ENCODE data around the gene EPN1. TPM values are rescaled to one million over a fixed set of nuclear protein-coding genes. Genes with fewer than 3 reads are reported as not detected.

The EPN1 gene
- total and polyA plus RNA-seq, 4 donors: 66.8 to 87.8 (median 71.6) TPM

DNA sequence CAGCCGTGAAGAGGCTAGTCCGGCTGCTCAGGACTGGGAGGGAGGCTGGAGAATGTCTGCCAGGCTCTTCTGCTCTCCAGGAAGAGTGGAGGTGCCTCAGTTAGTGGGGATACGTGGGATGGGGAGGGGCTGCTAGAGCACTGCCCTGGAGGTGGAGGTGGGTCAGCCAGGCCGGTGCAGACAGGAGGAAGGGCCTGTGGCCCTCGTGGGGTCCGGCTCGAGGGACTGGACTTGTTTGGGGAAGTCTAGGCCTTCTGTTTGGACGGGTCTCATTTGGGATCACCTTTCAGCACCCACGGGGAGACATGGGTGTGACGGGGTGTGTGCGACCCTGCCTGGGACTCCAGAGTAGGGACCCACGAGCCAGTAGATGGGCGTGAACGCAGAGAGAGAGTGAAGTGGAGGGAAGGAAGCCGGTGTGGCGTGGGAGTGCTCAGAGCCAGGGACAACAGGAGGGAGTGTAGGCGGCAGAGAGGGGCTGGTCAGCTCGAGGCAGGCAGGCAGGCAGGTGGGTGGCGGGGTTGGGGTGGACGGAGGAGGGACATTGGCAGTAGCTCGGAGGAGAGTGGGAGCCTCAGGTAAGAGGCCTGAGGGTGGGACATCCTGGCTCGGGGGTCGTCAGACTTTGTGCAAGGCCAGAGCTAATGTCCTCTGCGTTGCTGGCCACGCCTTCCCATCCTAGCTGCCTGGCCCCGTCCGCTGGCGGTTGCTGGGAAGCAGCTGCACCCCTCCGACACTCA, 11.5 kb downstream of the EPN1 start:
- Histone ChIP-seq H3K27me3 (ENCODE audit: control insufficient read depth in 1 of 2, insufficient read depth in 2 of 2, low read length in 1 of 2) (no peaks in the 10 kb centered on the region), H3K9me3 (ENCODE audit: control insufficient read depth, low read length) (no peaks in the 10 kb centered on the region), H3K27ac (ENCODE audit: low read depth in 1 of 2, low read length in 2 of 2) (no peak overlapping the region), H3K36me3 (ENCODE audit: control insufficient read depth in 1 of 2, insufficient read depth in 2 of 2, low read length in 1 of 2) (peaks cover 0 to 18% of the 10 kb centered on the region in 2 donors), H3K4me3 (ENCODE audit: low read length in 2 of 2) (no peak overlapping the region), H3K4me1 (ENCODE audit: control insufficient read depth in 1 of 2, insufficient read depth in 2 of 2, low read length in 2 of 2) (no peaks in the 10 kb centered on the region)
- DNase-seq (peak; percentile 36 to 39), ATAC-seq (ENCODE audit: low FRiP score) (no peak)
- 87 to 88% methylated on average over 29 of the region's 29 CpGs for WGBS, 2 donors
- intact Hi-C loops (cut with DNase I): no loop called here

DNA sequence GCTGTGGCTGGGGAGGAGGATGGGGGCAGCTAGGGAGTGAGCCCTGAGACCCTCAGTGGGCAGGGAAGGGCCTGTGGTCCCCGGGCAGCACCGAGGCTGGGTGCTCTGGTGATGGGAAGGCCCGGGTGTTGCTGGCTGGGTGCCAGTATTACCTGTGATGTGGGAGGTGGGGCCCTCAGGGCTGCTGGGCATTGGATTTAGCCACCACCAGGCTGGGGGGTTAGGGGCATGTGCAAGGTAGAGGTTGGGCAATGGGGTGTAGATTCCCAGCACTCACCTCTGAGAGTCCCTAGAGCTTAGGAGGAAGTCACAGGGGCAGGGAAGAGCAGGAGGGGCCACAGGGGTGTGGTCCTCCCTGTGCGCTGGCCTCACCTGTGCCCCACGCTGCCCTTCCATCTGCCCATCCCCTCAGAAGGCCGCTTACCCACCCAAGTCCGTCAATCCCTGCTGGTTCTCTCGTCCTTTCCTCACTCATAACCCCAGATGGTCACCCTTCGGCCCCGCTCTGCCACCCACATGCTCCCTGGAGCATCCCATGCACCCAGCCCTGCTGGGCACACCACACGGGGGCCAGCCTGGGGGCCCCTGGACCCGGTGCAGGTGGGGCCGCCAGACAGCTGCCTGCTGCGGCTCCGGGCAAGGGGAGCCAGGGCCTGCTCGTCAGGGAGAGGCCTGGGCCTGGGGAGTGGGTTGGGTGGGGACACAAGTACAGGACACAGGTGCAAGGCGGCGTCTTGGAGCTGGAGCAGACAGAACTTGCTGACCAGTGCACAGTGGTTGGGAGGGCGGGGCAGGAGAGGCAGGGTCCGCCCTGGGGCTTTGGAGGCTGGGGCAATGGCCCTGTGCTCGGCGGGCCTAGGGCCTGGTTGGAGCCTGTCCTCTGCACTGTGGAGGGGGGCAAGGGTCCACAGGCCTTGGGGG, 12.5 kb downstream of the EPN1 start:
- no peak overlapping the region for H3K27ac ChIP-seq (ENCODE audit: low read depth in 1 of 2, low read length in 2 of 2)
- H3K4me3 ChIP-seq (ENCODE audit: low read length in 2 of 2): no peak overlapping the region
- no peak for ATAC-seq (ENCODE audit: low FRiP score)
- H3K4me1 ChIP-seq (ENCODE audit: control insufficient read depth in 1 of 2, insufficient read depth in 2 of 2, low read length in 2 of 2): no peaks in the 10 kb centered on the region
- H3K27me3 ChIP-seq (ENCODE audit: control insufficient read depth in 1 of 2, insufficient read depth in 2 of 2, low read length in 1 of 2): no peaks in the 10 kb centered on the region
- intact Hi-C loops (cut with DNase I): no loop called here
- DNase-seq: peak; percentile 40 to 70
- no peaks in the 10 kb centered on the region for H3K9me3 ChIP-seq (ENCODE audit: control insufficient read depth, low read length)
- WGBS, 2 donors: 90 to 91% methylated on average over 22 of the region's 22 CpGs
- peaks cover 0 to 19% of the 10 kb centered on the region in 2 donors for H3K36me3 ChIP-seq (ENCODE audit: control insufficient read depth in 1 of 2, insufficient read depth in 2 of 2, low read length in 1 of 2)

DNA sequence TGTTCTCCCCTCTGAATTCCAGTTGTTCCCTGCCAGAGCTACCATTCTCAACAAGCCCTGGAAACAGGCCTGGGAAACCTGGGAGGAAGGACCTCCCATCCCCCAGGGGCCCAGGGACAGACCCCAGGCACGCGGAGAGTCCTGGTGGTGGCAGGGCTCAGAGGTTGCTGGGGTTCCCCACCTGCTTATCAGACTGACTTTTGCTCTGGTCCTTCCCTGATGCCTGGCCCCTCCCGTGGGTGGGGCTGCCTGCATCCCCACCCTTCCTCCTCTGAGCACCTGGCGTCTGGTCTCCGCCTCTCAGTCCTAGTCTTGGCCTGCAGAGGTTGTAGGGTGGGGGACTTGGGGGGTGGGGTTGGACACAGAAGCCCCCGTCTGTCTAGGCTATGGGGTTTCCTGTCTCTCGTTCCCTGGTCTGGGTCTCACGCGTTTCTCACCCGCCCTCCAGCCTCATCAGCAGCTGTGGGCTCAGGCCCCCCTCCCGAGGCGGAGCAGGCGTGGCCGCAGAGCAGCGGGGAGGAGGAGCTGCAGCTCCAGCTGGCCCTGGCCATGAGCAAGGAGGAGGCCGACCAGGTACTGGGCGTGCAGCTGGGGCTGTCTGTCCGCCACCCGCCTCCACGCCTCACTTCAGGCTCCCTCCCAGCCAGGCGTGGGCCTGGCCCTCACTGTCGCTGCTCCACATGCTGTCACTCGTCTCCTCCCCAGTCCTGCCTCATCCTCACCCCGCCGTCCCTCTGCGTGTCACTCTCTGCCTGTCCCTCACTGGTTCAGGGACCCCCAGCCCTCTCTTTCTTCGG, 13.6 kb downstream of the EPN1 start:
- H3K27ac ChIP-seq (ENCODE audit: low read depth in 1 of 2, low read length in 2 of 2): no peak overlapping the region
- intact Hi-C loops (cut with DNase I): no loop called here
- WGBS, 2 donors: 78 to 79% methylated on average over 27 of the region's 27 CpGs
- H3K4me3 ChIP-seq (ENCODE audit: low read length in 2 of 2): no peak overlapping the region
- DNase-seq (peak; percentile 33 to 61), ATAC-seq (ENCODE audit: low FRiP score) (no peak)
- no peaks in the 10 kb centered on the region for H3K4me1 ChIP-seq (ENCODE audit: control insufficient read depth in 1 of 2, insufficient read depth in 2 of 2, low read length in 2 of 2)
- H3K27me3 ChIP-seq (ENCODE audit: control insufficient read depth in 1 of 2, insufficient read depth in 2 of 2, low read length in 1 of 2): no peaks in the 10 kb centered on the region
- no peaks in the 10 kb centered on the region for H3K9me3 ChIP-seq (ENCODE audit: control insufficient read depth, low read length)
- H3K36me3 ChIP-seq (ENCODE audit: control insufficient read depth in 1 of 2, insufficient read depth in 2 of 2, low read length in 1 of 2): peaks cover 0 to 19% of the 10 kb centered on the region in 2 donors

GRCh38 chr19:55689411-55690108, 14.5 kb downstream of the EPN1 start:
- DNase-seq (peak; percentile 33 to 70), ATAC-seq (ENCODE audit: low FRiP score) (no peak)
- 92 to 93% methylated on average over 35 of the region's 35 CpGs for WGBS, 2 donors
- Histone ChIP-seq H3K36me3 (ENCODE audit: control insufficient read depth in 1 of 2, insufficient read depth in 2 of 2, low read length in 1 of 2) (peaks cover 0 to 19% of the 10 kb centered on the region in 2 donors), H3K27ac (ENCODE audit: low read depth in 1 of 2, low read length in 2 of 2) (no peak overlapping the region), H3K4me1 (ENCODE audit: control insufficient read depth in 1 of 2, insufficient read depth in 2 of 2, low read length in 2 of 2) (no peaks in the 10 kb centered on the region), H3K27me3 (ENCODE audit: control insufficient read depth in 1 of 2, insufficient read depth in 2 of 2, low read length in 1 of 2) (no peaks in the 10 kb centered on the region), H3K4me3 (ENCODE audit: low read length in 2 of 2) (no peak overlapping the region), H3K9me3 (ENCODE audit: control insufficient read depth, low read length) (no peaks in the 10 kb centered on the region)
- intact Hi-C loops (cut with DNase I): no loop called here

DNA sequence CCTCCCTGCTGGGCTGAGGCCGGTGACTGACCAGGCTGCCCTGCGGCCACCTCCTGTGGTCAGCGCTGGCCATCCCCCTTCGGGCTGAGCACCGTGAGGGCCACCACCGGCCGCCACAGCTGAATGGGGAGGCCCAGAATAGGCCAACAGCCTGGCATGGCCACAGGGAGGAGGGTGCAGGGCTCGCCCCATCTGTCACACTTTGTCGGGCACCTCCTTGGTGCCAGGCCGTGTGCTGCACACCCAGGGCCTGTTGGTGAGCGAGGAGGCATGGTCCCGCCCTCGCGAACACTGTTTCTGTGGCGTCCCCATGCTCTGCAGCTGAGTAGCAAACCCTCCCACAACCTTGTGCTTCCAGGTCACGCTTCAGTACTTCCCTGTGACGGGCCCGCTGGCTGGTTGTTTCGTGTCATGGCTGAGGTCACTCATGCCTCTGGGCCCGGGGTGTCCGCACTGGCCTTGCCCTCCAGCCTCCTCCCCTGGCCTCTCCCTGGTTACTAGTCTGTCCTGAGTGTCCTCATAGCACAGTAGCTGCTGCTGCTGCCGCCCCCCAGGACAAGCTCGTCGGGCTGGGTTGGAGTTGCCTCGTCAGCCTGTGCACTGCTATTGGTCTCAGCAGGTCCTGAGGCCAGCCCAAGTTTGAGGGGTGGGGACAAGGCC, 15.2 kb downstream of the EPN1 start:
- WGBS, 2 donors: 92 to 94% methylated on average over 25 of the region's 25 CpGs
- H3K27me3 ChIP-seq (ENCODE audit: control insufficient read depth in 1 of 2, insufficient read depth in 2 of 2, low read length in 1 of 2): no peaks in the 10 kb centered on the region
- intact Hi-C loops (cut with DNase I): no loop called here
- no peak for DNase-seq
- no peak overlapping the region for H3K27ac ChIP-seq (ENCODE audit: low read depth in 1 of 2, low read length in 2 of 2)
- no peaks in the 10 kb centered on the region for H3K9me3 ChIP-seq (ENCODE audit: control insufficient read depth, low read length)
- ATAC-seq (ENCODE audit: low FRiP score): no peak
- peaks cover 3 to 19% of the 10 kb centered on the region in 2 donors for H3K36me3 ChIP-seq (ENCODE audit: control insufficient read depth in 1 of 2, insufficient read depth in 2 of 2, low read length in 1 of 2)
- H3K4me1 ChIP-seq (ENCODE audit: control insufficient read depth in 1 of 2, insufficient read depth in 2 of 2, low read length in 2 of 2): no peaks in the 10 kb centered on the region
- H3K4me3 ChIP-seq (ENCODE audit: low read length in 2 of 2): no peak overlapping the region

GRCh38 chr19:55690769-55691545, 15.9 kb downstream of the EPN1 start:
- H3K27ac ChIP-seq (ENCODE audit: low read depth in 1 of 2, low read length in 2 of 2): no peak overlapping the region
- peak in 1 of 2 donors; percentile 65 for DNase-seq

GRCh38 chr19:55691561-55692481, 16.8 kb downstream of the EPN1 start:
- ATAC-seq (ENCODE audit: low FRiP score) (no peak), DNase-seq (peak in 1 of 2 donors; percentile 60)
- WGBS, 2 donors: 91 to 93% methylated on average over 30 to 31 of the region's 31 CpGs
- H3K4me3 ChIP-seq (ENCODE audit: low read length in 2 of 2): no peak overlapping the region
- intact Hi-C loops (cut with DNase I): no loop called here
- no peaks in the 10 kb centered on the region for H3K9me3 ChIP-seq (ENCODE audit: control insufficient read depth, low read length)
- H3K27ac ChIP-seq (ENCODE audit: low read depth in 1 of 2, low read length in 2 of 2): no peak overlapping the region
- no peaks in the 10 kb centered on the region for H3K4me1 ChIP-seq (ENCODE audit: control insufficient read depth in 1 of 2, insufficient read depth in 2 of 2, low read length in 2 of 2)
- no peaks in the 10 kb centered on the region for H3K27me3 ChIP-seq (ENCODE audit: control insufficient read depth in 1 of 2, insufficient read depth in 2 of 2, low read length in 1 of 2)
- H3K36me3 ChIP-seq (ENCODE audit: control insufficient read depth in 1 of 2, insufficient read depth in 2 of 2, low read length in 1 of 2): peaks cover 5 to 23% of the 10 kb centered on the region in 2 donors

More at GRCh38 chr19:55690769-55691545, 15.9 kb downstream of the EPN1 start:
- H3K4me3 ChIP-seq (ENCODE audit: low read length in 2 of 2): no peak overlapping the region
- no peaks in the 10 kb centered on the region for H3K9me3 ChIP-seq (ENCODE audit: control insufficient read depth, low read length)
- ATAC-seq (ENCODE audit: low FRiP score): no peak
- H3K4me1 ChIP-seq (ENCODE audit: control insufficient read depth in 1 of 2, insufficient read depth in 2 of 2, low read length in 2 of 2): no peaks in the 10 kb centered on the region
- peaks cover 5 to 19% of the 10 kb centered on the region in 2 donors for H3K36me3 ChIP-seq (ENCODE audit: control insufficient read depth in 1 of 2, insufficient read depth in 2 of 2, low read length in 1 of 2)
- intact Hi-C loops (cut with DNase I): no loop called here
- H3K27me3 ChIP-seq (ENCODE audit: control insufficient read depth in 1 of 2, insufficient read depth in 2 of 2, low read length in 1 of 2): no peaks in the 10 kb centered on the region
- 93% methylated on average over 31 of the region's 31 CpGs for WGBS, 2 donors
